ENCODE measurements around the gene MKLN1. TPM values are rescaled to one million over a fixed set of nuclear protein-coding genes. Genes with fewer than 3 reads are reported as not detected.

The MKLN1 gene
- total RNA-seq, 1 experiment from 2014 or later = 48.5 TPM

DNA sequence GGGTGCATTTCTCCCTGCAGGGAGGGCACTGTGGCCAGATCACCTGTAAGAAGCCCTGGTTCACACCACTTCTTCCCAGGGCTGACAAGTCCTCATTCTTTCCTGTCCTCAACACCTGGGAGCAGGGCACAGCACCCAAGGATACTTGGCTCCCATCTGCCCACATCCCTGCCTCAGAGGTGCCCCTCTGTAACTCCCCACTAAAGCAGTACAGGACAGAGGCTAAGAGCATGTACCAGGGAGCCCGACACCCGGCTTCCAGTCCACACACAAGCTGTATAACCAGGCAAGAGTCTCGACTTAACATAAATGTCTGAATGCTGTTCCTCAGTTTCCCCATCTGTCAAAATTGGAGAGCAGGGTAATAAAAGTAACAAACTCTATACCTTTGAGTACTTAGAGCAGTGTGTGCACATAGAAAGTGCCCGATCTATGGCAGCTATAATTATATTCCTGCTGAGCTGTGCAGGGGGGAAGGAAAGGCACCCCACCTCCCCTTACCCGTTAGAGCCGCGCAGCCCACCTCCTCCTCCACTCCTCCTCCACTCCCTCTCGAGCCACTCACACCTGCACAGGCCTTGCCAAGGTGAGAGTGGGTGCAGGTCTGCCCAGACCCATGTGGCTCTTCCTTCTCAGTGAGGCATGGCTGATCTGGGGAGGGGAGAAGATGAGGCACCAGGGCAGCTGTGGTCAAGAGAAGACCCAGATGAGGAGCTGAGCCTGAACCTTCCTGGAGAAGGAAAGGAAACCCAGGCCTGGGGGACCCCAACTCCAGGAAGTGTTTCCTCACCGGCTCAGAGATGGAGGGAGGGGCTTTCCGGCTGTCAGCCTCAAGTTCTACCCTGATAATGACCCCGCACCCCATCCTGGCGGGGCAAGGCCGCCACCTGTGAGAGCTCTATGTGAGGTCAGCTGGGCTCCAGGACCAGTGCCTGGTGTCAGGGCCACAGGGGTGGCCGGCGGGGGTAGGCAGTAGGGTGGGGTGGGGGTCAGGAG, 206.2 kb downstream of the MKLN1 start:
- BruUV-seq (replicated peaks) = no TSS peak
- DNase-seq (ENCODE audit: low read depth, low spot score) (no peak), ATAC-seq (no peak)
- intact Hi-C loops (cut with micrococcal nuclease) = no loop called here
- ChIA-PET CTCF (interaction anchor here (1.1 kb wide), 1 partner anchor 14 kb away, joined by 3 read pairs; no protein-coding TSS in a partner anchor), RAD21 (ENCODE audit: low non-redundant PET in 1 of 2, low total read pairs in 2 of 2, uncharacterized antibody in 2 of 2, unreplicated experiment in 2 of 2) (no interaction called here), POLR2A (interaction anchor here (1.4 kb wide), 1 partner anchor 8 kb away, joined by 3 read pairs; no protein-coding TSS in a partner anchor)
- Histone ChIP-seq H3K9me3 (ENCODE audit: control insufficient read depth in 1 of 2, insufficient read depth in 1 of 2, low read depth in 1 of 2, low read length in 2 of 2) (no peaks in the 10 kb centered on the region), H3K9me2 (ENCODE audit: insufficient read depth) (no peaks in the 10 kb centered on the region), H3K27me3 (ENCODE audit: insufficient read depth, low read length) (no peaks in the 10 kb centered on the region), H3K4me3 (replicated peaks in 1 of 2; ENCODE audit: low read depth in 1 of 2, low read length in 2 of 2) (no peak overlapping the region), H3K4me2 (ENCODE audit: low read length) (no peak overlapping the region), H3K36me3 (ENCODE audit: control insufficient read depth in 1 of 2, insufficient read depth in 2 of 2, low read length in 2 of 2) (no peaks in the 10 kb centered on the region), H3K79me2 (ENCODE audit: insufficient read depth, low read length) (peaks cover 6% of the 10 kb centered on the region; the same call in 1 of the 2 replicates), H2AFZ (ENCODE audit: low read depth, low read length, poor library complexity, severe bottlenecking) (no peak overlapping the region), H3K27ac (ENCODE audit: low read depth, low read length) (no peak overlapping the region), H4K20me1 (ENCODE audit: insufficient read depth) (no peaks in the 10 kb centered on the region), H3K9ac (ENCODE audit: low read length) (no peak overlapping the region), H3K4me1 (ENCODE audit: control insufficient read depth in 1 of 2, insufficient read depth in 2 of 2, low read length in 2 of 2) (peaks cover 27 to 28% of the 10 kb centered on the region in 2 experiments)
- no peak for TF ChIP-seq ZNF274 (IDR thresholded peaks at IDR 0.05; ENCODE audit: low read depth, low read length)
- TF ChIP-seq YY1 (IDR thresholded peaks at IDR 0.05; ENCODE audit: extremely low read depth, insufficient replicate concordance, low read depth, low read length) = no peak
- no peak for TF ChIP-seq RAD21 (IDR thresholded peaks at IDR 0.05; ENCODE audit: low read depth)
- TF ChIP-seq ZFX (IDR thresholded peaks at IDR 0.05) = no peak
- no peak for TF ChIP-seq CBX3 (IDR thresholded peaks at IDR 0.05; ENCODE audit: low read depth)
- TF ChIP-seq, protein P1, sequence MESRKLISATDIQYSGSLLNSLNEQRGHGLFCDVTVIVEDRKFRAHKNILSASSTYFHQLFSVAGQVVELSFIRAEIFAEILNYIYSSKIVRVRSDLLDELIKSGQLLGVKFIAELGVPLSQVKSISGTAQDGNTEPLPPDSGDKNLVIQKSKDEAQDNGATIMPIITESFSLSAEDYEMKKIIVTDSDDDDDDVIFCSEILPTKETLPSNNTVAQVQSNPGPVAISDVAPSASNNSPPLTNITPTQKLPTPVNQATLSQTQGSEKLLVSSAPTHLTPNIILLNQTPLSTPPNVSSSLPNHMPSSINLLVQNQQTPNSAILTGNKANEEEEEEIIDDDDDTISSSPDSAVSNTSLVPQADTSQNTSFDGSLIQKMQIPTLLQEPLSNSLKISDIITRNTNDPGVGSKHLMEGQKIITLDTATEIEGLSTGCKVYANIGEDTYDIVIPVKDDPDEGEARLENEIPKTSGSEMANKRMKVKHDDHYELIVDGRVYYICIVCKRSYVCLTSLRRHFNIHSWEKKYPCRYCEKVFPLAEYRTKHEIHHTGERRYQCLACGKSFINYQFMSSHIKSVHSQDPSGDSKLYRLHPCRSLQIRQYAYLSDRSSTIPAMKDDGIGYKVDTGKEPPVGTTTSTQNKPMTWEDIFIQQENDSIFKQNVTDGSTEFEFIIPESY (IDR thresholded peaks at IDR 0.05; ENCODE audit: extremely low read depth, insufficient replicate concordance, low read length) = no peak
- TF ChIP-seq, protein P2, sequence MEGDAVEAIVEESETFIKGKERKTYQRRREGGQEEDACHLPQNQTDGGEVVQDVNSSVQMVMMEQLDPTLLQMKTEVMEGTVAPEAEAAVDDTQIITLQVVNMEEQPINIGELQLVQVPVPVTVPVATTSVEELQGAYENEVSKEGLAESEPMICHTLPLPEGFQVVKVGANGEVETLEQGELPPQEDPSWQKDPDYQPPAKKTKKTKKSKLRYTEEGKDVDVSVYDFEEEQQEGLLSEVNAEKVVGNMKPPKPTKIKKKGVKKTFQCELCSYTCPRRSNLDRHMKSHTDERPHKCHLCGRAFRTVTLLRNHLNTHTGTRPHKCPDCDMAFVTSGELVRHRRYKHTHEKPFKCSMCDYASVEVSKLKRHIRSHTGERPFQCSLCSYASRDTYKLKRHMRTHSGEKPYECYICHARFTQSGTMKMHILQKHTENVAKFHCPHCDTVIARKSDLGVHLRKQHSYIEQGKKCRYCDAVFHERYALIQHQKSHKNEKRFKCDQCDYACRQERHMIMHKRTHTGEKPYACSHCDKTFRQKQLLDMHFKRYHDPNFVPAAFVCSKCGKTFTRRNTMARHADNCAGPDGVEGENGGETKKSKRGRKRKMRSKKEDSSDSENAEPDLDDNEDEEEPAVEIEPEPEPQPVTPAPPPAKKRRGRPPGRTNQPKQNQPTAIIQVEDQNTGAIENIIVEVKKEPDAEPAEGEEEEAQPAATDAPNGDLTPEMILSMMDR (IDR thresholded peaks at IDR 0.05 in 2 of 3, conservative IDR thresholded peaks at IDR 0.05 in 1 of 3; ENCODE audit: borderline replicate concordance in 1 of 3, insufficient read depth in 1 of 3, low read depth in 2 of 3, low read length in 2 of 3) = no peak

All from HCT116 (cell line).